HG03469 (cell line): ENCODE data around the gene ERGIC2.
A peak's percentile ranks its signal among the peaks of the same experiment; 100 is the strongest.
"Not testable (repeated sequence)": the region's sequence is repeated elsewhere in the genome, so short reads cannot be mapped to it uniquely, and the experiment has no call there.

Source experiments
- ATAC-seq: cut with Tn5 transposase; IDR thresholded peaks from one replicate; pipeline ENCODE4 v1.9.1; 2021; ENCODE audit warnings: mild to moderate bottlenecking, moderate library complexity, moderate number of reproducible peaks; ENCODE audit not compliant: unreplicated experiment

The ERGIC2 gene, protein sequence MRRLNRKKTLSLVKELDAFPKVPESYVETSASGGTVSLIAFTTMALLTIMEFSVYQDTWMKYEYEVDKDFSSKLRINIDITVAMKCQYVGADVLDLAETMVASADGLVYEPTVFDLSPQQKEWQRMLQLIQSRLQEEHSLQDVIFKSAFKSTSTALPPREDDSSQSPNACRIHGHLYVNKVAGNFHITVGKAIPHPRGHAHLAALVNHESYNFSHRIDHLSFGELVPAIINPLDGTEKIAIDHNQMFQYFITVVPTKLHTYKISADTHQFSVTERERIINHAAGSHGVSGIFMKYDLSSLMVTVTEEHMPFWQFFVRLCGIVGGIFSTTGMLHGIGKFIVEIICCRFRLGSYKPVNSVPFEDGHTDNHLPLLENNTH

DNA sequence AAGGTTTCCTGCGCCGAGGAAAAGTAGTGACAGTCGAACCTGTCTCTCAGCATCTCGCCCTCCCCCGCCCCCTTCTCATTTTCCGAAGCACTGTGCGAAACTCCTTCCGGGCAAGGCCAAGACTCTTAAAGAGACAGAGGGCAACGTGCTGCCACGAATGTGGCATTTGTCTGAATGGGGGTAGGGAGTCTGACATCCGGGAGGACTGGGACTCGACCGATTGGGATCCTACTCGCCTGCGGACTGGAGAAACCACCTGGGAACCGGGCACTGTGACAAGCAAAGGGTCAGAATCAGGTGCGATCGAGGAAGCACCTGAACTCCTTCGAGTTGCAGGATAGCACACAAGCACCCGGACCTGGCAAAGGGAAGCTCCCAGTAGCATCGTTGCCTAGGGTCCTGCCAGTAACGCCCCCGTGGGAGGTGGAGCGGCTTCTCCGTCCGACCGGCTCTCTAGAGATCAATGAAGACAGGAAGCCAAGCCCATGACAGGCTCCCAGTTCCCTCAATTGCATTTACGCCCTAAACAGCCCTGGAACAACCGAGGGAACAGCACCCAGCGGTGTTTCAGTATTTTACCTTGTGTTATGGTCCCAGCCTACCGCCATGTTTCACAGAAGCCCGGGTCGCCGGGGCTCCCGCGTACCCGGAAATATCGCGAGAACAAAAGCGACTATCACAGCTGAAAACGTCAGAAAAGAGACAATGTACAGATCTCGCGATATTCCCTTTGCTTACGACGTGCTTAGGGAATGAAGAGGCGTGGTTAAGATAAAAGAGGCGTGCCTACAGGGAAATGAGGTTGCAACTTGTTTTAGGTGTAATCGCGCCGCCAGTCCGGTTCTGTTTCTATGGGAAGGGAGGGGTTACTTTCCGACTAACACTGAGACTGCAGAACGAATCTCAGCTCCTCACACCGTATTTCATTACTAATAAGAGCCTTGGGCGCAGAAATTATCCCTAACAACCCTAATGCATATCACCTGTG is at the start of gene ERGIC2:
TSS of gene ERGIC2 (minus strand) at position 637 of the 988 bp plus-strand sequence. CDS start 9,539 bp downstream, outside the sequence.
- ATAC-seq = peak; percentile 98

- no peak for ATAC-seq
These were observed 49.7 kb upstream of the ERGIC2 start for GRCh38 chr12:29430716-29431044.

DNA sequence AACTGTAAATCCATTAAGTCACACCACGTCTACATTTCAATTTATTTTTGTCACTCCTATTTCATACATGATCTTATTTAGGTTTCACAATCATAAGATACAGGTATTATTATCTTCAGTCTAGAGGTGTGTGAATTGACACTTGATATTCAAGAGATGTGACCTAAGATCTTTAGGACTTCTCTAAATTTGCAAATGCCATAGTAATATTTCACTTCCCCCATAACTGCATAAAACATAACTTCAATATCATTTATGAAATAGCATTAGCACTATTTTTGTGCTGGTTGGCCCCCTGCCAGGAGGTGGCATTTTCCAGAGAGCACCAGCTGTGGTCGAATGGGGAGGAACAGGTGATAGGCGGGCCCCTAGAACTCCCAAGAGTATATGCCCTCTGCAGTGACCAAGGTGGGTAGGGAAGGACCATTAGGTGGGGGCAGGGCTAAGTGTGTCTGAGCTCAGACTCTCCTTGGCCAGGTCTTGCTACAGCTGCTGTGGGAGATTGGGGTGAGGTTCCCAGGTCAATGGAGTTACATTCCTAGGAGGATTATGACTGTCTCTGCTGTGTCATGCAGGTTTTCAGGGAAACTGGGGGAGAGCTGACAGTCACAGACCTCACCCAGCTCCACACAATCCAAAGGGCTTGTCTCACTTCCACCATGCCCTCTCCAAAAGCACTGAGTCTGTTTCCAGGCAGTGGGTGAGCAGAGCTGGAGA is 49.2 kb upstream of the ERGIC2 start:
- ATAC-seq = no peak

GRCh38 chr12:29428633-29429032 is 47.7 kb upstream of the ERGIC2 start:
- ATAC-seq = peak; percentile 53

DNA sequence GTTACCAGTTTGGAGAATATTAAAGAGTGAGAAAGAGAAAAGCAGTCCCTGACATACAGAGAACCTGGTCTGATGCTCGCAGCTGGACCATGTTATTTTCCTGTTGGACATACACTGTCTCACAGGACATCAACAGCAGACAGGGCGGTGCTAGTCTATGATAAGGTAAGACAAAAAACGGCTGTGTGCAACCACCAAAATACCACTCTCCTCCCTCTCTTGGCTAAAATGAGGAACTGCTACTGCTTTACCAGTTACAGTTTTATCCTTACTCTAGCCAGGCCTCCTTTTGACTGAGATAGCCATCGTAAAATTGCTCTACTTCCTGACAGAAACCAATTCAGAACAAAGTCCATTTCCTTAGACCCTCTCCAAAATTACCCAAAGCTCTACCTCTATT is 47.0 kb upstream of the ERGIC2 start:
- peak; percentile 95 for ATAC-seq

- no peak for ATAC-seq
These were observed 45.5 kb upstream of the ERGIC2 start for GRCh38 chr12:29426498-29426897.

DNA sequence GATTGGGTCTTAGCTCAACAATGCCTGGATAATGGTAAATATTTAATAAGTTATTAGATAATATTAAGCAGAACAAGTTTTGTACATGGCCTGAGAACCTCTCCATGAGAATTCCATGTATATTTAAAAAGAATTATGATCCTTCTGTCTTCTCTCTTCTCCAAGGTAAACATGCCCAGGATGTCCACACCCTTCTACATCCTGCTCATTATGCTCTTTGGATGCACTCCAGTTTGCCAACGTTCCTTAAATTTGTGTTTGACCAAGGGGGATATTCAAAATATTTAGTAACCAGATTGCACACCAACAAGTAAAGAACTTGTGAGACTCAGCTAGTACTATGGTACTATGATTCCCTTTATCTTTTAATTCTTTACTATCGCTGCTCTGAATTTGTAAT is 44.8 kb upstream of the ERGIC2 start:
- no peak for ATAC-seq

DNA sequence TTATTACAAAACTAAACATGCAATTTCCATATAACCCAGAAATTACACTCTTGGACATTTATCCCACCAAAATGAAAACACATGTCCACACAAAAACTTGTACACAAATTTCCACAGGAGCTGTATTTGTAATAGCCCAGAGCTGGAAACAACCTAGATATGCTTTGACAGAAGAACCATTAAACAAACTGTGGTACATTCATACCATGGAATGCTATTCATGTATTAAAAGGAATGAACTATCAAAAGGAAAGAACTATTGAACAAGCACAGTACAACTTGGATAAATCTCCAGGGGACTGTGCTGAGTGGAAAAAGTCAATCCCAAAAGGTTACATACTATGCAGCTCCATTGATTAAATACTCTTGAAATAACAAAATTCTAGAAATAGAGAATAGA is 35.8 kb upstream of the ERGIC2 start:
- no peak for ATAC-seq

DNA sequence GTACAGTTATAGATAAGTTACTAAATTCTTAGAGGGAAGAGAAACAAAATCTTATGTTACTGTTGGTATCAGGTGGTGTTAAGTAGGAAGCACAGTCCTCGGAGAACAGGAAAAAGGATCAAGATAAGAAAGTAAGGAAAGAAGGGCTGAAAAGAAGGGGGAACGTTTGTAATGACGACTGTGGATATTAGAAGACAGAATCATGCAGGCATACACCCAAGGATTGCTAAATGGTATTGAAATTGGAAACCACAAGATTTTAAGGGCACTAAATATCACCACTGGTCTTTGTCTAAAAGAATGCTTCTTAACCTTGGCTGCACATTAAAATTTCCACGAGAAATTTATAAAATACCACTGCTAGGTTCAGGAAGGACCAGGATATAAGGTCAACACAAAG is 34.1 kb upstream of the ERGIC2 start:
- no peak for ATAC-seq

DNA sequence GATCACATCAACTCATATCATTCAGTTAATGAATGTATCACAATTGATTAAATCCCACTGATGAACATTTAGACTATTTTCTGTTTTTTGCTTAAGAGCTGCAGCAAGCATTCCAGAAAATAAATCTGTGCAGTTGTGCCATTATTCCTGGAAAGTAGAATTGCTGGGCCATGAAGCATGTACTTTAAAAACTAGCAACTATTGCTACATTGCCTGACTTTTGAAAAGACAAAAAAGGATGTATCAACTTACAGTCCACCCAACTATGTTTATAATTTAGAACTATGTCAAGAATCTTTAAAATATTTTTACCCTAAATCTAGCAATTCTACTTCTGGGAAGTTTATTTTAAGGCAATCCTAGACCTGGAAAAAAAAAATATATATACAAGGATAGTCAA is 33.4 kb upstream of the ERGIC2 start:
- ATAC-seq = no peak

DNA sequence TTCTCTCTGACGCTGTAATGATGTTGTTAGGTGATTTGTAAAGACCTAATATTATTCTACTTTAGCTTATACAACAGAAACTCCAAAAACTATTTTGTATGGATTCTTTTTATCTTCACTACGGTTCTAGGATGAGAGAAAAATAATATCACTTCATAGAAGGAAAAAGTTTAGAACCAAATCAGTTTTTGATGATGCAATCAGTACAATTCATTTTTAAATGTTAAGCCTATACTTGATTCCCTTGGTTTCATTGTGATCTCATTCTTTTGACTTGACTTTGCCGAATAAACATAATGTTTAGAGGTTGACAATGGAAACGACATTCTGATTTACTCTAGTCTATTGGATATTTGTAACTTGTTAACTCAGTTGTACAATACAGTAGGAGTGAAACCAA is 24.6 kb upstream of the ERGIC2 start:
- no peak for ATAC-seq

GRCh38 chr12:29403991-29404390 is 23.0 kb upstream of the ERGIC2 start:
- no peak for ATAC-seq

GRCh38 chr12:29402437-29402836 is 21.5 kb upstream of the ERGIC2 start:
- ATAC-seq = no peak

- ATAC-seq = no peak
These were observed 17.5 kb upstream of the ERGIC2 start for GRCh38 chr12:29398495-29398894.

- ATAC-seq = no peak
These were observed 15.8 kb upstream of the ERGIC2 start for GRCh38 chr12:29396774-29397173.

DNA sequence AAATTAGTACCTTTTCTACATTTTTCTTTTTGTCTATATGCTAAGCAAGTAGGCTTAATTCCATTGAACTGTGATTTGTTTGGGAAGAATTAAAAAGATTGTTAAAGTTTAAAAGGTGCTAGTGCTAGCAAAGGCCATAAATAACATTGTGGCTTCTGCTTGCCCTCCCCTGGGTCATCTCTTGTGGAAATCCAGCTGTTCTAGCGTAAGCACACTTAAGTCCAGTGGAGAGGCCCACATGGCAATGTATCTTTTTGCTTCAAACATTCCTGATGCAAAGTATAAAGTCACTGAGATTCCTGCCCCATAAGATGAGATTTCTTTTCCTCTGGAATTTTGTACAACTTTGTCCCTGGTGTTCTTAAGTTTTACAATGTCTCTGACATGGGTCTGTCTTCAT is 14.4 kb upstream of the ERGIC2 start:
- no peak for ATAC-seq

DNA sequence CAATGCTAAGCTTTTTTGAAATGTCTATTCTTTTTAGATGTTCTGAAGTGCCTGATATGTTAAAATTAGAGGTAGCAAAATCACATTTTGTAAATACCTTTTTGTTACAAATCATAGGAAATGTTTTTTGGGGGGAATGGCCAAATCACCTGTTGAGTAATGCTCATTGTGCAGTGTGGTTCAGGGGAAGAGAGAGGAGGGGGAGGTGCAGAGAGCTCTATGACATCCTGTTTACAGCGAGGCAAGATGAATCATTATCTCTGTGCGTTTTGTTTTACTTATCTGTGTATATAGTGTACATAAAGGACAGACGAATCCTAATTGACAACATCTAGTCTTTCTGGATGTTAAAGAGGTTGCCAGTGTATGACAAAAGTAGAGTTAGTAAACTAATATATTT is 9.4 kb upstream of the ERGIC2 start:
- ATAC-seq = not testable (repeated sequence)

GRCh38 chr12:29389295-29389919 is 8.4 kb upstream of the ERGIC2 start:
- ATAC-seq = no peak

DNA sequence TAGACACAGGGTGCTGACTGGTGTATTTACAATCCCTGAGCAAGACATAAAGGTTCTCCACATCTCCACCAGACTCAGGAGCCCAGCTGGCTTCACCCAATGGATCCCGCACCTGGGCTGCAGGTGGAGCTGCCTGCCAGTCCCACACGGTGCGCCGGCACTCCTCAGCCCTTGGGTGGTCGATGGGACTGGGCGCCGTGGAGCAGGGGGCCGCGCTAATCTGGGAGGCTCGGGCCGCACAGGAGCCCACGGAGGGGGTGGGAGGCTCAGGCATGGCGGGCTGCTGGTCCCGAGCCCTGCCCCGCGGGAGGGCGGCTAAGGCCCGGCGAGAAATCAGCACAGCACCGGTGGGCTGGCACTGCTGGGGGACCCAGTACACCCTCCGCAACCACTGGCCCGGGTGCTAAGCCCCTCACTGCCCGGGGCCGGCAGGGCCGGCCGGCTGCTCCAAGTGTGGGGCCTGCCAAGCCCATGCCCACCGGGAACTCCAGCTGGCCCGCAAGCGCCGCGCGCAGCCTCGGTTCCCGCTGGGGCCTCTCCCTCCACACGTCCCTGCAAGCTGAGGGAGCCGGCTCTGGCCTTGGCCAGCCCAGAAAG is 5.2 kb upstream of the ERGIC2 start:
- not testable (repeated sequence) for ATAC-seq

DNA sequence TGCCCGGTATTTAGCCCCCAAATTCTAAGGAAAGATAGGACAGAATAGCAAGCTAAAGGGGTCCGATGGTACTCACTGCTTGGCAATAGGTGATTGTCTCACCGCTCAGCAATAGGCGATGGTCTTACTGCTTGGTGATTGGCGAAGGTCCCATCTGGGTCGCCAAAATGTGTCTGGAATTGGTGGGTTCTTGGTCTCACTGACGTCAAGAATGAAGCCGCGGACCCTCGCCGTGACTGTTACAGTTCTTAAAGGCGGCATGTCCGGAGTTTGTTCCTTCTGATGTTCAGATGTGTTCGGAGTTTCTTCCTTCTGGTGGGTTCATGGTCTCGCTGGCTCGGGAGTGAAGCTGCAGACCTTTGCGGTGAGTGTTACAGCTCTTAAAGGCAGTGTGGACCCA is 4.2 kb upstream of the ERGIC2 start:
- not testable (repeated sequence) for ATAC-seq
